Measurements from ENCODE around the gene VPS13D. TPM values are rescaled to one million over a fixed set of nuclear protein-coding genes. Genes with fewer than 3 reads are reported as not detected.

The VPS13D gene
- total RNA-seq, 4 donors from 2014 or later, result 33.2 to 115 (median 56.5) TPM

DNA sequence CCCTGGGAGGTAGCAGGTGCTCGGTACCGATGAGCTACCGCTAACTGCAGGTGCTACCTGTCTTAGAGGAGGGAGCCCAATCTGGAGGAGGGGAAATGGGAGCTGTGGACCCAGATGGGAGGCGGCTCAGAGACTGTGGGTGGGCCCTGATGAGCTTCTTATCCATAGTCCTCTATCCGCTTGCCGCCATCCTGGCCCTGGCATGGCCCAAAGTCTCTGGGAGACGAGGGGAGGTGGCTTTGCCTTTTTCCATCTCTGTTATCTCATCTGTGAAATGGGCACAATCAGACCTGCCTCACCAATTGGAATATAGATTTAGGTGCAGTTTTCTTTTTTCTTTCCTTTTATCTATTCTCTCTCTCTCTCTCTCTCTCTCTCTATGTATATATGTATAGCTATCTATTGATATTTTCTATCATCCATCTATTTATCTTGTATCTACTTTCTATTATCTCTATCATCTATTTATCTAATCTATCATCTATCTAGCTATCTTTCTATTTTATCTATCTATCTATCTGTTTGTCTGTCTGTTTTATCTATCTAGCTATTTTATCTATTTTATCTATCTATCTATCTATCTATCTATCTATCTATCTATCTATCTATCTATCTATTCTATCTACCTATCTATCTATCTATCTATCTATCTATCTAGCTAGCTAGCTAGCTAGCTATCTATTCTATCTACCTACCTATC lies 46.6 kb upstream of the VPS13D start:
- intact Hi-C loops (cut with DNase I; ENCODE audit: low total_unique reads), result no loop called here
- Histone ChIP-seq H3K36me3 (no peaks in the 10 kb centered on the region), H3K4me1 (peaks cover 0 to 25% of the 10 kb centered on the region in 2 donors), H3K27ac (peak overlapping the region; percentile 83 to 90), H3K27me3 (no peaks in the 10 kb centered on the region), H3K9me3 (no peaks in the 10 kb centered on the region), H3K4me3 (no peak overlapping the region)
- TF ChIP-seq, protein P1, sequence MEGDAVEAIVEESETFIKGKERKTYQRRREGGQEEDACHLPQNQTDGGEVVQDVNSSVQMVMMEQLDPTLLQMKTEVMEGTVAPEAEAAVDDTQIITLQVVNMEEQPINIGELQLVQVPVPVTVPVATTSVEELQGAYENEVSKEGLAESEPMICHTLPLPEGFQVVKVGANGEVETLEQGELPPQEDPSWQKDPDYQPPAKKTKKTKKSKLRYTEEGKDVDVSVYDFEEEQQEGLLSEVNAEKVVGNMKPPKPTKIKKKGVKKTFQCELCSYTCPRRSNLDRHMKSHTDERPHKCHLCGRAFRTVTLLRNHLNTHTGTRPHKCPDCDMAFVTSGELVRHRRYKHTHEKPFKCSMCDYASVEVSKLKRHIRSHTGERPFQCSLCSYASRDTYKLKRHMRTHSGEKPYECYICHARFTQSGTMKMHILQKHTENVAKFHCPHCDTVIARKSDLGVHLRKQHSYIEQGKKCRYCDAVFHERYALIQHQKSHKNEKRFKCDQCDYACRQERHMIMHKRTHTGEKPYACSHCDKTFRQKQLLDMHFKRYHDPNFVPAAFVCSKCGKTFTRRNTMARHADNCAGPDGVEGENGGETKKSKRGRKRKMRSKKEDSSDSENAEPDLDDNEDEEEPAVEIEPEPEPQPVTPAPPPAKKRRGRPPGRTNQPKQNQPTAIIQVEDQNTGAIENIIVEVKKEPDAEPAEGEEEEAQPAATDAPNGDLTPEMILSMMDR (IDR thresholded peaks at IDR 0.05), result no peak
- no peak for DNase-seq

DNA sequence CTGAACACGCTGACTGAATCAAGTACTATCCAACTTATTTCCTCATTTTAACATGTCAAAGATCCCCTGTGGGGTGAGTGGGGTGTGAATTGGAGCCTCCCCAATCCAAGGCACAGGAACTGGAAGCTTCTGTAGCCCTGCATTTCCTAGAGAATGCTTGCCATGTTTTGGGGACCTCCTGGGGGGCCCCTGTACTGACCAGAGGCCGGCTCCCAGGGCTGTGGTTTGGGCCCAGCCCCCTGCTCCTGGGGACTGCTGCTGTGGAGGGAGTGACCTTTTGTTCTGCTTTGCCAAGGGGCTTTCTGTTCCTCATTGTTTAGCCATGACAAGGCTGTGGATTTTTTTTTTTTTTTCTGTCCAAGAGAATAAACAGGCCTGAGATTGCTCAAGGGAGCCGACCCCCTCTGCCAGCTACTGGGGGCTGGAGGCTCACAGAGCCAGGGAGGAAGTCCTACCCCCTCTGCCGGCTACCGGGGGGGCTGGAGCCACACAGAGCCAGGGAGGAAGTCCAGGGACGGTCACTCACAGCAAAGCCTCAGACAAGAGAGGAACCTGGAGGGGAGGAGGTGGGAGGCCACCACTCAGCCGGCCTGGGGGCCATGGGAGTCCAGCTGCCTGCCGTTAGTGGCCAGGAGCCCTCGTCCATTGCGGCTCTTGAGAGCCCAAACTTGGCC lies 45.7 kb upstream of the VPS13D start:
- Histone ChIP-seq H3K4me1 (peaks cover 0 to 25% of the 10 kb centered on the region in 2 donors), H3K27me3 (no peaks in the 10 kb centered on the region), H3K27ac (peak overlapping the region; percentile 83 to 90), H3K36me3 (no peaks in the 10 kb centered on the region), H3K9me3 (no peaks in the 10 kb centered on the region), H3K4me3 (peak overlapping the region in 1 of 2 donors; percentile 7)
- DNase-seq, result peak; percentile 88 to 91
- intact Hi-C loops (cut with DNase I; ENCODE audit: low total_unique reads), result no loop called here
- TF ChIP-seq POLR2A (IDR thresholded peaks at IDR 0.05), result peak in 1 of 2 donors; percentile 24
- TF ChIP-seq, protein P1 (IDR thresholded peaks at IDR 0.05), result peak in 2 of 4 experiments; percentile 24 to 48

DNA sequence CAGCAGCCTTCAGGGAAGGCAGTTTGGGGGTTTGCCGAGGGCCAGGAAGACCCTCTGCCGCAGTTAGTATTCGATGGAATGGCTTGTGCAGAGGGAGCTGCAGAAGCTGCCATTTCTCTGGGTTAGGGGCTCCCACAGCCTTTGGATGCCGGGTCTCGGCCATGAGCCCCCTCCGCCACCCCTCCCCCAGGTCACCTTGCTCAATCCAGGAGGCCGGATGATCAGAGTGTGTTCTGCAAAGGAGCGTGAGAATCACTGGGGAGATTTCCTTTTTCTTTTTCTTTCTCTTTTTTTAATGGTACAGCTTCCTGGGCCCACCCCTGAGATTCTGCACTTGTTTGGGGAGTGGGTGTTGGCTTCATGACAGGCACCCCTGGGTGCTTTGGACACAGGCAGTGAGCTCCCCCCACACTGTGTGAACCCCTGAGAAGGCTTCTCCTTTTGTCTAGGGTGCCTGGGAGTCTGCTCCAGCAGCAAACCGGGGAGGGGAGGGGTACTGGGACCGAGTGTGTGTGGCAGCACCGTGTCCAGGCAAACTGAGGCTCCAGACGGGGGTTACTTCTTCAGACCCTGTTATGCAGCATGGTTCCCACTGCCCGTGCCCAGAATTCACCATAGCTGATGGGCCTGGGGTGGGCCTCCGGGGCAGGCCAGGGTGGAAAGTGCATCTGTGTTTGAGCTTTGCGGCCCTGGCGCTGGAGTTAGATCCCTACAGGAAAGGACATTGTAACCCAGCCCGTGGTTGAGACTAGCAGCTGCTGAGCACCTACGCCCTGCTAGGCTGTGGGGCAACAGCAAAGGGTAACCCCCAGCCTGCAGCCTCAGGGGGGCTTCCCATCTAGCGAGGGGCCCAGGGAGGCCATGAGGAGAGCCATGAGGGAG lies 44.6 kb upstream of the VPS13D start:
- H3K27me3 ChIP-seq, result no peaks in the 10 kb centered on the region
- TF ChIP-seq, protein P1 (IDR thresholded peaks at IDR 0.05), result no peak
- TF ChIP-seq POLR2A (IDR thresholded peaks at IDR 0.05), result no peak
- peaks cover 0 to 25% of the 10 kb centered on the region in 2 donors for H3K4me1 ChIP-seq
- intact Hi-C loops (cut with DNase I; ENCODE audit: low total_unique reads), result no loop called here
- peak overlapping the region; percentile 83 to 90 for H3K27ac ChIP-seq
- peak overlapping the region in 1 of 2 donors; percentile 7 for H3K4me3 ChIP-seq
- H3K9me3 ChIP-seq, result no peaks in the 10 kb centered on the region
- H3K36me3 ChIP-seq, result no peaks in the 10 kb centered on the region
- no peak for DNase-seq

DNA sequence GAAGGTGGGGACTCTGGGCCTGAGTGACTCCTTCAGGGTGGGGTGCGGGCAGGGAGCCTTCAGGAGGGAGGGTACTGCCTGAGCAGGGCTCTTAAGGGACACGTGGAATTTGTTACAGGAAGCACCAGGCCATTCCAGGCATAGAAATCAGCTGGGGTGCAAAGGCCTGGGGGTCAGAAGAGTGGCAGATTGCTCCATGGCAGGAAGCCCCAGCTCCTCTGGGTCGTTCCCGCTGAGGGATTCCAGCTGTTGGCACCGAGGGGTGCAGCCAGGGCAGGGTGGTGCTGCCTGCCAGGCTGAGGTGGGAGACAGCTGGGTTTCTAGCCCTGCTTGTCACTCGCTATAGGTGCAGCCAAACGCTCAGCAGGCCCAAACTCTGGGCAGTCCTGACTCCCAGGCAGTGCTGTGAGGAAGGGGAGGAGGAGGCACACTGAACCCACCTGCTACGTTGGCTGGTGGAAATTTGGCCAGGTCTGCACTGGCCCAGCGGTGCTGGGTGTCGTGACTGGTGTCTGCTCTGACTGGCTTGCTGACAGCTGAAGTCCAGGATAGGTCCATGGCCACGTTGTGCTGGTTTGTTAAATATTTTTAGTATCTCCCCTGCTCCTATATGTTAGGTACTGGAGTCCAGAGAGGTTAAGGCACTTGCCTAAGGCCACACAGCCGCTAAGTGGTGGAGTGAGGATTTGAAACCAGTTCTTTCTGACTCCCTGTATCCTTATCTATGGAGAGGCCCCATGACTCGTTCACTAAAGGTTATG lies 43.7 kb upstream of the VPS13D start:
- H3K36me3 ChIP-seq, result no peaks in the 10 kb centered on the region
- H3K9me3 ChIP-seq, result no peaks in the 10 kb centered on the region
- no peaks in the 10 kb centered on the region for H3K27me3 ChIP-seq
- DNase-seq, result peak in 1 of 2 donors; percentile 16
- no peak overlapping the region for H3K4me3 ChIP-seq
- peak overlapping the region; percentile 83 to 90 for H3K27ac ChIP-seq
- TF ChIP-seq, protein P1 (IDR thresholded peaks at IDR 0.05), result no peak
- TF ChIP-seq POLR2A (IDR thresholded peaks at IDR 0.05), result no peak
- intact Hi-C loops (cut with DNase I; ENCODE audit: low total_unique reads), result no loop called here
- peaks cover 0 to 24% of the 10 kb centered on the region in 2 donors for H3K4me1 ChIP-seq

Data from uterus (tissue), 4 donors.